B cell (primary cell): ENCODE measurements around the gene DYNC1I1. TPM values are rescaled to one million over a fixed set of nuclear protein-coding genes. Genes with fewer than 3 reads are reported as not detected.

Experiments
- ATAC-seq: fragments of 200-7000 bp; cut with Tn5 transposase; one replicate; pipeline ENCODE4 v1.10.0; 2021; ENCODE audit warnings: low read depth, mild to moderate bottlenecking, moderate number of reproducible peaks, moderate library complexity
- CTCF ChIA-PET: fragments of 350-600 bp; sonication (Branson Sonifier 250); formaldehyde crosslinking; loops from one replicate; lab custom pipeline; 2021; ENCODE audit warnings: antibody characterized with exemption, inconsistent platforms; lab: Charles Lee
- POLR2A ChIA-PET: fragments of 350-600 bp; sonication (Branson Sonifier 250); formaldehyde crosslinking; loops from one replicate; lab custom pipeline; 2021; ENCODE audit warnings: antibody characterized with exemption; lab: Charles Lee
- DNase-seq: peaks from one replicate; pipeline ENCODE4 v3.0.0; 2013
- H2AFZ ChIP-seq: 2 replicates; pipeline ENCODE4 v1.6.1; 2012; ENCODE audit warnings: mild to moderate bottlenecking, low read depth, low read length; ENCODE audit not compliant: insufficient read depth, poor library complexity, severe bottlenecking
- H3K27ac ChIP-seq, 2 donors: 1 replicate in 1 of 2; 2 replicates in 1 of 2; pipeline ENCODE4 v1.5.1; 2012 to 2013; ENCODE audit warnings: low read length in 2 of 2, mild to moderate bottlenecking in 2 of 2, moderate library complexity in 1 of 2
- H3K27me3 ChIP-seq, 4 experiments: fragments of 200-600 bp in 1 of 4; sonication (generic) in 1 of 4; replicated peaks in 1 of 4; 1 replicate in 2 of 4; 2 replicates in 2 of 4; pipeline versions ENCODE4 v1.6.1 to v1.7.0; 2013 to 2016; ENCODE audit warnings: low read length in 3 of 4, mild to moderate bottlenecking in 2 of 4, mixed read lengths in 1 of 4, moderate library complexity in 1 of 4; ENCODE audit not compliant: insufficient read depth in 4 of 4, control insufficient read depth in 3 of 4; ENCODE audit errors: control extremely low read depth in 1 of 4
- H3K36me3 ChIP-seq, 2 experiments: replicated peaks in 1 of 2; 1 replicate in 1 of 2; 2 replicates in 1 of 2; pipeline versions ENCODE4 v1.6.1 to v1.7.1; 2013; ENCODE audit warnings: low read length in 1 of 2; ENCODE audit not compliant: insufficient read depth in 2 of 2, control insufficient read depth in 1 of 2; ENCODE audit errors: control extremely low read depth in 1 of 2, extremely low read depth in 1 of 2
- H3K4me1 ChIP-seq, 2 donors: fragments of 200-600 bp in 1 of 2; sonication (generic) in 1 of 2; 1 replicate in 1 of 2; 2 replicates in 1 of 2; pipeline versions ENCODE4 v1.5.1 to v1.6.1; 2013 to 2017; ENCODE audit warnings: low read length in 2 of 2; ENCODE audit not compliant: control insufficient read depth in 2 of 2, insufficient read depth in 2 of 2
- H3K4me2 ChIP-seq: replicated peaks from 2 replicates; pipeline ENCODE3; 2012; ENCODE audit warnings: mild to moderate bottlenecking, low read depth, low read length; ENCODE audit not compliant: poor library complexity, severe bottlenecking
- H3K4me3 ChIP-seq, 5 experiments: fragments of 200-600 bp in 1 of 5; sonication (generic) in 1 of 5; 1 replicate in 3 of 5; 2 replicates in 2 of 5; pipeline versions ENCODE4 v1.5.1 to v1.7.0; 2011 to 2016; ENCODE audit warnings: low read length in 4 of 5, mild to moderate bottlenecking in 4 of 5, low read depth in 2 of 5, control low read depth in 1 of 5, moderate library complexity in 1 of 5; ENCODE audit not compliant: insufficient read depth in 1 of 5; ENCODE audit errors: control extremely low read depth in 1 of 5, extremely low read depth in 1 of 5
- H3K79me2 ChIP-seq: fragments of 200-600 bp; sonication (generic); one replicate; pipeline ENCODE4 v1.6.0; 2016; ENCODE audit warnings: low read length; ENCODE audit not compliant: control insufficient read depth, insufficient read depth
- H3K9ac ChIP-seq: fragments of 200-600 bp; sonication (generic); 2 replicates; pipeline ENCODE4 v1.6.1; 2017; ENCODE audit warnings: mild to moderate bottlenecking, low read length, moderate library complexity
- H3K9me3 ChIP-seq, 3 donors: one replicate each; pipeline versions ENCODE4 v1.6.1 to v1.7.1; 2013; ENCODE audit warnings: low read length in 2 of 3; ENCODE audit not compliant: control insufficient read depth in 2 of 3, insufficient read depth in 1 of 3; ENCODE audit errors: control extremely low read depth in 1 of 3
- H4K20me1 ChIP-seq: 2 replicates; pipeline ENCODE4 v1.6.0; 2012; ENCODE audit warnings: mild to moderate bottlenecking, low read length; ENCODE audit not compliant: insufficient read depth, control insufficient read depth, poor library complexity, severe bottlenecking
- H3K27ac Mint-ChIP-seq: one replicate; pipeline ENCODE4 v1.8.0; 2021; ENCODE audit warnings: mixed read lengths
- H3K27me3 Mint-ChIP-seq: one replicate; pipeline ENCODE4 v1.8.0; 2021; ENCODE audit warnings: mixed read lengths
- H3K4me1 Mint-ChIP-seq: one replicate; pipeline ENCODE4 v1.8.0; 2021; ENCODE audit warnings: mixed read lengths
- H3K4me3 Mint-ChIP-seq: one replicate; pipeline ENCODE4 v1.8.0; 2021; ENCODE audit warnings: mixed read lengths
- H3K9me3 Mint-ChIP-seq: one replicate; pipeline ENCODE4 v1.8.0; 2022; ENCODE audit warnings: mixed read lengths; ENCODE audit not compliant: insufficient read depth
- EZH2 ChIP-seq: IDR thresholded peaks from 2 replicates; pipeline ENCODE4 v1.6.1; 2012; ENCODE audit warnings: borderline replicate concordance, low read depth, mild to moderate bottlenecking, moderate library complexity, low read length; ENCODE audit not compliant: insufficient read depth, poor library complexity, severe bottlenecking
- WGBS: methylation state at CpG from one replicate; pipeline ENCODE4 v1.1.5; 2013; ENCODE audit warnings: missing lambda C conversion rate; ENCODE audit not compliant: insufficient coverage; 5-methylcytosine and 5-hydroxymethylcytosine counted together
- intact Hi-C: fragments of 100-400 bp; cut with micrococcal nuclease; formaldehyde crosslinking; loops from one replicate; pipeline ENCODE4 v1.10.0; 2022
- polyA plus RNA-seq: library from polyadenylated mRNA; depleted of rRNA; stranded (reverse); fragments of >200 nt; gene quantifications from 2 replicates; pipeline ENCODE4 v1.2.3, GENCODE V29; 2012
- total RNA-seq, 2 donors: library from RNA; stranded (reverse); fragments of 120-200 nt in 1 of 2; gene quantifications; 1 replicate in 1 of 2; 2 replicates in 1 of 2; pipeline versions ENCODE4 v1.2.3 to v1.2.4, GENCODE V29; 2013 to 2022
- TF ChIP-seq, protein P1 (sequence below): fragments of 200-600 bp; IDR thresholded peaks from one replicate; pipeline ENCODE4 v1.8.0; 2022; ENCODE audit warnings: antibody characterized with exemption, mild to moderate bottlenecking

DYNC1I1 gene
- total and polyA plus RNA-seq, 2 donors (not counting 1 experiment from before 2014, with no cell fraction given) = not detected

- H3K27me3 ChIP-seq = no peaks in the 10 kb centered on the region
- WGBS = no CpG with 5 or more reads among the region's 1 CpG
- TF ChIP-seq, protein P1, sequence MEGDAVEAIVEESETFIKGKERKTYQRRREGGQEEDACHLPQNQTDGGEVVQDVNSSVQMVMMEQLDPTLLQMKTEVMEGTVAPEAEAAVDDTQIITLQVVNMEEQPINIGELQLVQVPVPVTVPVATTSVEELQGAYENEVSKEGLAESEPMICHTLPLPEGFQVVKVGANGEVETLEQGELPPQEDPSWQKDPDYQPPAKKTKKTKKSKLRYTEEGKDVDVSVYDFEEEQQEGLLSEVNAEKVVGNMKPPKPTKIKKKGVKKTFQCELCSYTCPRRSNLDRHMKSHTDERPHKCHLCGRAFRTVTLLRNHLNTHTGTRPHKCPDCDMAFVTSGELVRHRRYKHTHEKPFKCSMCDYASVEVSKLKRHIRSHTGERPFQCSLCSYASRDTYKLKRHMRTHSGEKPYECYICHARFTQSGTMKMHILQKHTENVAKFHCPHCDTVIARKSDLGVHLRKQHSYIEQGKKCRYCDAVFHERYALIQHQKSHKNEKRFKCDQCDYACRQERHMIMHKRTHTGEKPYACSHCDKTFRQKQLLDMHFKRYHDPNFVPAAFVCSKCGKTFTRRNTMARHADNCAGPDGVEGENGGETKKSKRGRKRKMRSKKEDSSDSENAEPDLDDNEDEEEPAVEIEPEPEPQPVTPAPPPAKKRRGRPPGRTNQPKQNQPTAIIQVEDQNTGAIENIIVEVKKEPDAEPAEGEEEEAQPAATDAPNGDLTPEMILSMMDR = no peak
- TF ChIP-seq EZH2 = no peak
- DNase-seq (no peak), ATAC-seq (no peak)
- H4K20me1 ChIP-seq = no peaks in the 10 kb centered on the region
- H3K9me3 ChIP-seq = no peaks in the 10 kb centered on the region
- H3K27ac ChIP-seq = no peak overlapping the region
- H3K36me3 ChIP-seq = no peaks in the 10 kb centered on the region
- H3K79me2 ChIP-seq = no peaks in the 10 kb centered on the region
- Mint-ChIP-seq H3K27me3 (peaks cover 22% of the 10 kb centered on the region), H3K4me3 (no peak overlapping the region), H3K4me1 (no peaks in the 10 kb centered on the region), H3K27ac (no peak overlapping the region), H3K9me3 (no peaks in the 10 kb centered on the region)
- intact Hi-C loops = no loop called here
- no peaks in the 10 kb centered on the region for H3K4me1 ChIP-seq
- no peak overlapping the region for H3K4me2 ChIP-seq
- ChIA-PET CTCF (no interaction called here), POLR2A (no interaction called here)
- H3K9ac ChIP-seq = no peak overlapping the region
- H2AFZ ChIP-seq = no peak overlapping the region
- no peak overlapping the region for H3K4me3 ChIP-seq
These were observed 242.3 kb downstream of the DYNC1I1 start for GRCh38 chr7:96014617-96015016.

DNA sequence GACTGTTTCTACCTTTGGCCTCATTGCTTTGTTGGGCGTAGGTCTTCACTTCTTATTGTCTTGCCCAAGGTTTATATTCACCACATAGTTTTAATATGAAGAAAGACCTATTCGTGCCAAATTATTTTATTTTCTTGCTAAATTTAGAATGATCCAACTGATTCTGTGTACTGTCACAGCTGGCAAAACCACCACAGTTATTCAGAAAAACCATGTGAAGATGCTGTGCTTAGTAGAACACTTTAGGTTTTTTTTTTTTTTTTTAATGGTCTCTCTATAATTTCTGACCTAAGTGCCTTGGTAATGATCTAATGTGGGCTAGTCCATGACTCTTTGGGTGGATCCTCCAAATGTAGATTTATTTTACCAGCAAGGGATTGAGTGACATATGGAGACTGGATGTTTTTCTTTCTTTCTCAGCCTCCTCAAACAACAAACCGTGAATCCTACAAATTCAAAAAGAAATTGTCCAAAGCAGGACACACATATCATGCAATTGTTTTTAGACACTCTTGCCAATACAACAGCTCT, 243.8 kb downstream of the DYNC1I1 start:
- POLR2A ChIA-PET = no interaction called here
- intact Hi-C loops = no loop called here
- DNase-seq (no peak), ATAC-seq (no peak)
- CTCF ChIA-PET = interaction anchor here (0.7 kb wide), 1 partner anchor 1156 kb away, joined by 3 read pairs; no protein-coding TSS in a partner anchor
- Histone ChIP-seq H3K9ac (no peak overlapping the region), H3K79me2 (no peaks in the 10 kb centered on the region), H3K27ac (no peak overlapping the region), H3K4me2 (no peak overlapping the region), H3K4me1 (no peaks in the 10 kb centered on the region), H4K20me1 (no peaks in the 10 kb centered on the region), H2AFZ (no peak overlapping the region), H3K27me3 (no peaks in the 10 kb centered on the region), H3K4me3 (no peak overlapping the region), H3K9me3 (no peaks in the 10 kb centered on the region), H3K36me3 (no peaks in the 10 kb centered on the region)
- Mint-ChIP-seq H3K4me3 (no peak overlapping the region), H3K27me3 (peaks cover 22% of the 10 kb centered on the region), H3K27ac (no peak overlapping the region), H3K4me1 (no peaks in the 10 kb centered on the region), H3K9me3 (no peaks in the 10 kb centered on the region)
- TF ChIP-seq EZH2 = no peak
- TF ChIP-seq, protein P1 = no peak
- no CpG with 5 or more reads among the region's 3 CpGs for WGBS
